ENCODE data around the gene PPP1R14C. TPM values are rescaled to one million over a fixed set of nuclear protein-coding genes. Genes with fewer than 3 reads are reported as not detected.

PPP1R14C gene
- polyA plus RNA-seq, 1 donor (not counting 4 experiments of a cell fraction or from before 2014, with no cell fraction given), result 50.6 TPM

GRCh38 chr6:150176152-150176551 lies 33.3 kb downstream of the PPP1R14C start:
- no peak overlapping the region for H3K27ac ChIP-seq (ENCODE audit: control insufficient read depth, insufficient read depth, low read length)
- H2AFZ ChIP-seq (ENCODE audit: control insufficient read depth, low read length), result no peak overlapping the region
- TF ChIP-seq, protein P1, sequence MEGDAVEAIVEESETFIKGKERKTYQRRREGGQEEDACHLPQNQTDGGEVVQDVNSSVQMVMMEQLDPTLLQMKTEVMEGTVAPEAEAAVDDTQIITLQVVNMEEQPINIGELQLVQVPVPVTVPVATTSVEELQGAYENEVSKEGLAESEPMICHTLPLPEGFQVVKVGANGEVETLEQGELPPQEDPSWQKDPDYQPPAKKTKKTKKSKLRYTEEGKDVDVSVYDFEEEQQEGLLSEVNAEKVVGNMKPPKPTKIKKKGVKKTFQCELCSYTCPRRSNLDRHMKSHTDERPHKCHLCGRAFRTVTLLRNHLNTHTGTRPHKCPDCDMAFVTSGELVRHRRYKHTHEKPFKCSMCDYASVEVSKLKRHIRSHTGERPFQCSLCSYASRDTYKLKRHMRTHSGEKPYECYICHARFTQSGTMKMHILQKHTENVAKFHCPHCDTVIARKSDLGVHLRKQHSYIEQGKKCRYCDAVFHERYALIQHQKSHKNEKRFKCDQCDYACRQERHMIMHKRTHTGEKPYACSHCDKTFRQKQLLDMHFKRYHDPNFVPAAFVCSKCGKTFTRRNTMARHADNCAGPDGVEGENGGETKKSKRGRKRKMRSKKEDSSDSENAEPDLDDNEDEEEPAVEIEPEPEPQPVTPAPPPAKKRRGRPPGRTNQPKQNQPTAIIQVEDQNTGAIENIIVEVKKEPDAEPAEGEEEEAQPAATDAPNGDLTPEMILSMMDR (optimal IDR thresholded peaks at IDR 0.05 in 1 of 3, IDR thresholded peaks at IDR 0.05 in 1 of 3, conservative IDR thresholded peaks at IDR 0.05 in 1 of 3; ENCODE audit: extremely low read depth in 1 of 3, insufficient read depth in 2 of 3, low read length in 3 of 3), result no peak
- TF ChIP-seq EZH2 (IDR thresholded peaks at IDR 0.05; ENCODE audit: low read length), result no peak
- dilution Hi-C loops (cut with MboI; ENCODE audit: extremely low pct_ligation_motif_present, low sequenced_read_pairs), result no loop called here
- DNase-seq (ENCODE audit: low read depth, low spot score) (no peak), FAIRE-seq (no peak)
- H3K9me1 ChIP-seq (ENCODE audit: control insufficient read depth, extremely low read depth, insufficient read depth, low read length), result no peaks in the 10 kb centered on the region
- no peak overlapping the region for H3K4me2 ChIP-seq (ENCODE audit: control insufficient read depth, extremely low read depth, insufficient read depth, low read depth, low read length)
- H3K27me3 ChIP-seq (ENCODE audit: control insufficient read depth, extremely low read depth, insufficient read depth, low read length), result no peaks in the 10 kb centered on the region
- H3K79me2 ChIP-seq (ENCODE audit: control insufficient read depth, insufficient read depth, low read length), result peaks cover 78% of the 10 kb centered on the region
- H4K20me1 ChIP-seq (ENCODE audit: control insufficient read depth, extremely low read depth, insufficient read depth, low read length), result no peaks in the 10 kb centered on the region
- H3K36me3 ChIP-seq (ENCODE audit: control insufficient read depth in 2 of 2, extremely low read depth in 1 of 2, insufficient read depth in 2 of 2, low read length in 2 of 2), result peaks cover 3 to 7% of the 10 kb centered on the region in 2 experiments
- H3K4me3 ChIP-seq (ENCODE audit: control insufficient read depth in 2 of 3, extremely low read depth in 1 of 3, insufficient read depth in 2 of 3, low read depth in 1 of 3, low read length in 3 of 3), result no peak overlapping the region
- H3K9me3 ChIP-seq (ENCODE audit: control insufficient read depth, low read depth, low read length), result no peaks in the 10 kb centered on the region
- H3K4me1 ChIP-seq (ENCODE audit: control insufficient read depth, extremely low read depth, insufficient read depth, low read length), result no peaks in the 10 kb centered on the region
- no peak overlapping the region for H3K9ac ChIP-seq (ENCODE audit: control insufficient read depth, extremely low read depth, insufficient read depth, low read length)

DNA sequence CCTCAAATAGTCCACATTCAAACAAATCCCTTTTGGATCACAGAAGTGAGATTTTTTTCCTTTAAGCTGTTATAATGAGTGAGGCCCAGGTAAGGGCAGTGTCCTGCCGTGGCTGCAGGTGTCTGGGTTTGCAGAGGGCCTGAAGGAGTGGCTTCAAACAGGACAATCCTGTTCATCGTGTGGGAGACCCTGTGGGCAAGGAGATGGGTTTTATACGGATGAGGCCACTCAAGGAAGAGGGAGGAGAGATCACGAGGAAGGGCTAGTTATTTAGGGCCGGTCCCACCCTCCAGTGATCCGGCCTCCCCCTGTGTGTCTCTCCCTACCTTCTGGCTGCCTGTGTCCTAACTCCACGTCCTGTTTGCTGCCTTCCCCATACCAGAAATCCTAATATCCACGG lies 33.8 kb downstream of the PPP1R14C start:
- no peaks in the 10 kb centered on the region for H3K27me3 ChIP-seq (ENCODE audit: control insufficient read depth, extremely low read depth, insufficient read depth, low read length)
- no peak overlapping the region for H3K27ac ChIP-seq (ENCODE audit: control insufficient read depth, insufficient read depth, low read length)
- peaks cover 78% of the 10 kb centered on the region for H3K79me2 ChIP-seq (ENCODE audit: control insufficient read depth, insufficient read depth, low read length)
- no peak overlapping the region for H3K9ac ChIP-seq (ENCODE audit: control insufficient read depth, extremely low read depth, insufficient read depth, low read length)
- FAIRE-seq (no peak), DNase-seq (ENCODE audit: low read depth, low spot score) (no peak)
- H3K9me3 ChIP-seq (ENCODE audit: control insufficient read depth, low read depth, low read length), result no peaks in the 10 kb centered on the region
- no peak overlapping the region for H3K4me3 ChIP-seq (ENCODE audit: control insufficient read depth in 2 of 3, extremely low read depth in 1 of 3, insufficient read depth in 2 of 3, low read depth in 1 of 3, low read length in 3 of 3)
- H2AFZ ChIP-seq (ENCODE audit: control insufficient read depth, low read length), result no peak overlapping the region
- no peaks in the 10 kb centered on the region for H3K4me1 ChIP-seq (ENCODE audit: control insufficient read depth, extremely low read depth, insufficient read depth, low read length)
- no peaks in the 10 kb centered on the region for H3K9me1 ChIP-seq (ENCODE audit: control insufficient read depth, extremely low read depth, insufficient read depth, low read length)
- H3K4me2 ChIP-seq (ENCODE audit: control insufficient read depth, extremely low read depth, insufficient read depth, low read depth, low read length), result no peak overlapping the region
- TF ChIP-seq EZH2 (IDR thresholded peaks at IDR 0.05; ENCODE audit: low read length), result no peak
- TF ChIP-seq, protein P1 (optimal IDR thresholded peaks at IDR 0.05 in 1 of 3, IDR thresholded peaks at IDR 0.05 in 1 of 3, conservative IDR thresholded peaks at IDR 0.05 in 1 of 3; ENCODE audit: extremely low read depth in 1 of 3, insufficient read depth in 2 of 3, low read length in 3 of 3), result no peak
- H4K20me1 ChIP-seq (ENCODE audit: control insufficient read depth, extremely low read depth, insufficient read depth, low read length), result no peaks in the 10 kb centered on the region
- dilution Hi-C loops (cut with MboI; ENCODE audit: extremely low pct_ligation_motif_present, low sequenced_read_pairs), result no loop called here
- peaks cover 3 to 7% of the 10 kb centered on the region in 2 experiments for H3K36me3 ChIP-seq (ENCODE audit: control insufficient read depth in 2 of 2, extremely low read depth in 1 of 2, insufficient read depth in 2 of 2, low read length in 2 of 2)

Data from keratinocyte (primary cell).